Prostate gland (tissue), 2 donors: ENCODE measurements around the gene CRTC3.

Experiments used
- CTCF ChIP-seq, 4 experiments: fragments of 200-600 bp in 2 of 4; fragments of 450-650 bp in 2 of 4; sonication (generic) in 2 of 4; IDR thresholded peaks; 1 replicate in 3 of 4; 2 replicates in 1 of 4; pipeline ENCODE4 v1.5.1; 2016 to 2019; ENCODE audit warnings: antibody characterized with exemption in 4 of 4, mild to moderate bottlenecking in 2 of 4, moderate library complexity in 2 of 4
- POLR2A ChIP-seq: fragments of 450-650 bp; IDR thresholded peaks from one replicate; pipeline ENCODE4 v1.6.1; 2016; ENCODE audit warnings: antibody characterized with exemption, mild to moderate bottlenecking

- TF ChIP-seq POLR2A, result no peak
- TF ChIP-seq CTCF (IDR thresholded peaks at IDR 0.05), result no peak
Measured at GRCh38 chr15:90679959-90680358, 150.2 kb downstream of the CRTC3 start.
